ENCODE measurements around the gene NUP37. TPM values are rescaled to one million over a fixed set of nuclear protein-coding genes. Genes with fewer than 3 reads are reported as not detected.

Gene NUP37
- 22.1 and 43.7 TPM in 2 replicates for total RNA-seq

GRCh38 chr12:102119674-102120563 lies at the start of gene NUP37, which contains the start of gene PARPBP:
NUP37 (minus strand) TSS chr12:102120114; CDS start chr12:102118518, 1,596 bp downstream.
PARPBP (plus strand) TSS chr12:102120183; CDS start chr12:102123889, 3,706 bp downstream.

GRCh38 chr12:102061560-102062418 lies 58.1 kb downstream of the NUP37 start, which contains the start of gene WASHC3:
WASHC3 (minus strand) TSS chr12:102061991; CDS start chr12:102061962, 29 bp downstream.

Other genes with a start within 250 kb of the NUP37 start
- gene DRAM1, start 242.5 kb downstream of the NUP37 start, total RNA-seq: 25.9 and 30.6 TPM in 2 replicates
- 31.8 and 56.3 TPM in 2 replicates for gene WASHC3, start 58.1 kb downstream of the NUP37 start, total RNA-seq
- 1.5 and 12.5 TPM in 2 replicates for gene PARPBP, start 69 bp upstream of the NUP37 start, total RNA-seq
- gene PMCH, start 77.7 kb upstream of the NUP37 start, total RNA-seq: not detected in 2 replicates

All from mesangial cell (primary cell).